BLaER1 treated with 17β-estradiol and CSF1 and Interleukin-3, amounts not matched to agents 10 nM and 100 nM (cell line): ENCODE data around the gene PTPRD.
"Not testable (repeated sequence)": the region's sequence is repeated elsewhere in the genome, so short reads cannot be mapped to it uniquely, and the experiment has no call there.

ENCODE experiments used
- H3K27ac ChIP-seq, 11 experiments: shearing (Covaris generic); formaldehyde crosslinking; 2 replicates each; pipeline ENCODE4 v1.8.1; 2022
- H3K27me3 ChIP-seq, 11 experiments: shearing (Covaris generic); formaldehyde crosslinking; 2 replicates each; pipeline ENCODE4 v1.8.1; 2022
- H3K36me3 ChIP-seq, 11 experiments: shearing (Covaris generic); formaldehyde crosslinking; 2 replicates each; pipeline ENCODE4 v1.8.1; 2022
- H3K4me1 ChIP-seq, 10 experiments: shearing (Covaris generic); formaldehyde crosslinking; 2 replicates each; pipeline ENCODE4 v1.8.1; 2022
- H3K4me2 ChIP-seq, 11 experiments: shearing (Covaris generic); formaldehyde crosslinking; 2 replicates each; pipeline ENCODE4 v1.8.1; 2022
- H3K4me3 ChIP-seq, 10 experiments: shearing (Covaris generic); formaldehyde crosslinking; 2 replicates each; pipeline ENCODE4 v1.8.1; 2022
- H3K9ac ChIP-seq, 11 experiments: shearing (Covaris generic); formaldehyde crosslinking; 2 replicates each; pipeline ENCODE4 v1.8.1; 2022
- H3K9me3 ChIP-seq, 11 experiments: shearing (Covaris generic); formaldehyde crosslinking; replicated peaks in 1 of 11; 2 replicates each; pipeline ENCODE4 v1.8.1; 2022
- H4K20me1 ChIP-seq, 11 experiments: shearing (Covaris generic); formaldehyde crosslinking; 2 replicates each; pipeline ENCODE4 v1.8.1; 2022
- Cebpa-rat ChIP-seq, 11 experiments: shearing (Covaris generic); IDR thresholded peaks; 2 replicates each; pipeline ENCODE4 v1.8.1; 2022

Gene PTPRD

GRCh38 chr9:9469271-9469670 is 1143.5 kb downstream of the PTPRD start:
- Histone ChIP-seq H3K27ac (no peak overlapping the region), H3K9me3 (peaks cover 0 to under 1% (median 0%) of the 10 kb centered on the region in 11 experiments; a peak in 1 of 22 replicates), H3K4me3 (no peak overlapping the region), H3K9ac (no peak overlapping the region), H3K4me1 (no peaks in the 10 kb centered on the region), H3K4me2 (no peak overlapping the region), H4K20me1 (no peaks in the 10 kb centered on the region), H3K36me3 (no peaks in the 10 kb centered on the region), H3K27me3 (no peaks in the 10 kb centered on the region)
- no peak for TF ChIP-seq Cebpa-rat (IDR thresholded peaks at IDR 0.05)

GRCh38 chr9:9441874-9442273 is 1170.9 kb downstream of the PTPRD start:
- H4K20me1 ChIP-seq: not testable (repeated sequence)

GRCh38 chr9:9437641-9438040 is 1175.2 kb downstream of the PTPRD start:
- H3K27ac ChIP-seq: no peak overlapping the region
- no peaks in the 10 kb centered on the region for H3K4me1 ChIP-seq
- H4K20me1 ChIP-seq: no peaks in the 10 kb centered on the region
- H3K4me3 ChIP-seq: no peak overlapping the region
- TF ChIP-seq Cebpa-rat (IDR thresholded peaks at IDR 0.05): no peak
- H3K9me3 ChIP-seq: no peaks in the 10 kb centered on the region
- no peak overlapping the region for H3K9ac ChIP-seq
- H3K27me3 ChIP-seq: no peaks in the 10 kb centered on the region
- H3K4me2 ChIP-seq: no peak overlapping the region
- H3K36me3 ChIP-seq: no peaks in the 10 kb centered on the region

More at GRCh38 chr9:9441874-9442273, 1170.9 kb downstream of the PTPRD start:
- H3K4me2 ChIP-seq, H3K4me1 ChIP-seq, H3K9ac ChIP-seq, H3K27me3 ChIP-seq, H3K36me3 ChIP-seq, H3K27ac ChIP-seq, H3K4me3 ChIP-seq: not testable (repeated sequence)
- H3K9me3 ChIP-seq: peaks cover 0 to 15% (median 7%) of the 10 kb centered on the region in 11 experiments; a peak in 14 of 22 replicates

- not testable (repeated sequence) for H3K9me3 ChIP-seq, H3K4me2 ChIP-seq, H3K27ac ChIP-seq
Observed at GRCh38 chr9:9426454-9426853, 1186.3 kb downstream of the PTPRD start.

GRCh38 chr9:9412241-9412640 is 1200.6 kb downstream of the PTPRD start:
- peaks cover 0 to 9% (median 0%) of the 10 kb centered on the region in 10 experiments; a peak in 4 of 20 replicates for H3K4me1 ChIP-seq
- H3K9me3 ChIP-seq: no peaks in the 10 kb centered on the region
- TF ChIP-seq Cebpa-rat (IDR thresholded peaks at IDR 0.05): no peak
- no peak overlapping the region for H3K27ac ChIP-seq
- no peaks in the 10 kb centered on the region for H4K20me1 ChIP-seq
- no peak overlapping the region for H3K9ac ChIP-seq
- H3K4me2 ChIP-seq: no peak overlapping the region
- H3K36me3 ChIP-seq: no peaks in the 10 kb centered on the region
- no peaks in the 10 kb centered on the region for H3K27me3 ChIP-seq
- H3K4me3 ChIP-seq: no peak overlapping the region

More at GRCh38 chr9:9426454-9426853, 1186.3 kb downstream of the PTPRD start:
- H3K36me3 ChIP-seq, H3K27me3 ChIP-seq, H3K9ac ChIP-seq, H4K20me1 ChIP-seq, H3K4me1 ChIP-seq, H3K4me3 ChIP-seq: not testable (repeated sequence)

- peaks cover 0 to 9% (median 0%) of the 10 kb centered on the region in 10 experiments; a peak in 4 of 20 replicates for H3K4me1 ChIP-seq
- H3K27me3 ChIP-seq: no peaks in the 10 kb centered on the region
Observed at GRCh38 chr9:9410736-9411135, 1202.1 kb downstream of the PTPRD start.

GRCh38 chr9:9399982-9400381 is 1212.8 kb downstream of the PTPRD start:
- H3K9ac ChIP-seq: no peak overlapping the region
- TF ChIP-seq Cebpa-rat (IDR thresholded peaks at IDR 0.05): no peak
- peaks cover 0 to 19% (median 15%) of the 10 kb centered on the region in 10 experiments; a peak in 10 of 20 replicates for H3K4me1 ChIP-seq
- no peak overlapping the region for H3K27ac ChIP-seq
- H3K36me3 ChIP-seq: no peaks in the 10 kb centered on the region
- no peaks in the 10 kb centered on the region for H3K9me3 ChIP-seq
- no peaks in the 10 kb centered on the region for H3K27me3 ChIP-seq
- H3K4me3 ChIP-seq: no peak overlapping the region
- H4K20me1 ChIP-seq: no peaks in the 10 kb centered on the region
- H3K4me2 ChIP-seq: no peak overlapping the region

More at GRCh38 chr9:9410736-9411135, 1202.1 kb downstream of the PTPRD start:
- Histone ChIP-seq H3K4me3 (no peak overlapping the region), H3K9ac (no peak overlapping the region), H3K9me3 (no peaks in the 10 kb centered on the region), H4K20me1 (no peaks in the 10 kb centered on the region), H3K36me3 (no peaks in the 10 kb centered on the region), H3K27ac (no peak overlapping the region), H3K4me2 (no peak overlapping the region; a peak in 1 of 22 replicates)
- no peak for TF ChIP-seq Cebpa-rat (IDR thresholded peaks at IDR 0.05)

- peak overlapping the region in 6 of 11 experiments; percentile 38 to 72 (median 52); a peak in 11 of 22 replicates for H3K4me2 ChIP-seq
- H3K9me3 ChIP-seq: no peaks in the 10 kb centered on the region
- H3K4me1 ChIP-seq: peaks cover 0 to 25% (median 19%) of the 10 kb centered on the region in 10 experiments; a peak in 10 of 20 replicates
- no peaks in the 10 kb centered on the region for H3K36me3 ChIP-seq
- no peak overlapping the region for H3K27ac ChIP-seq
- no peaks in the 10 kb centered on the region for H4K20me1 ChIP-seq
- H3K9ac ChIP-seq: no peak overlapping the region
- H3K4me3 ChIP-seq: no peak overlapping the region
- H3K27me3 ChIP-seq: no peaks in the 10 kb centered on the region
- no peak for TF ChIP-seq Cebpa-rat (IDR thresholded peaks at IDR 0.05)
Observed at GRCh38 chr9:9396518-9396917, 1216.3 kb downstream of the PTPRD start.

GRCh38 chr9:9395539-9395938 is 1217.3 kb downstream of the PTPRD start:
- Histone ChIP-seq H3K9ac (no peak overlapping the region), H3K27me3 (no peaks in the 10 kb centered on the region), H3K4me2 (peak overlapping the region in 7 of 11 experiments; percentile 7 to 72 (median 49); a peak in 12 of 22 replicates), H3K4me3 (no peak overlapping the region), H4K20me1 (no peaks in the 10 kb centered on the region), H3K36me3 (no peaks in the 10 kb centered on the region), H3K9me3 (no peaks in the 10 kb centered on the region), H3K4me1 (peaks cover 0 to 25% (median 19%) of the 10 kb centered on the region in 10 experiments; a peak in 10 of 20 replicates), H3K27ac (no peak overlapping the region)
- TF ChIP-seq Cebpa-rat (IDR thresholded peaks at IDR 0.05): no peak

- no peak overlapping the region for H3K4me2 ChIP-seq
Observed at GRCh38 chr9:9392755-9393154, 1220.0 kb downstream of the PTPRD start.

More at GRCh38 chr9:9392755-9393154, 1220.0 kb downstream of the PTPRD start:
- H3K9me3 ChIP-seq: no peaks in the 10 kb centered on the region
- no peaks in the 10 kb centered on the region for H3K36me3 ChIP-seq
- H3K9ac ChIP-seq: no peak overlapping the region
- H3K27me3 ChIP-seq: no peaks in the 10 kb centered on the region
- TF ChIP-seq Cebpa-rat (IDR thresholded peaks at IDR 0.05): no peak
- no peaks in the 10 kb centered on the region for H4K20me1 ChIP-seq
- no peak overlapping the region for H3K4me3 ChIP-seq
- H3K27ac ChIP-seq: no peak overlapping the region
- peaks cover 0 to 25% (median 19%) of the 10 kb centered on the region in 10 experiments; a peak in 10 of 20 replicates for H3K4me1 ChIP-seq
